Stimulated activated memory B cell treated with anti-CD40 and anti-IgM and Interleukin-4, amounts not matched to agents 10 μg/mL and 1 μg/mL and 100 μg/mL, for 72 hours (primary cell): ENCODE measurements around the gene CAMK2A.
"Not testable (repeated sequence)": the region's sequence is repeated elsewhere in the genome, so short reads cannot be mapped to it uniquely, and the experiment has no call there.

ENCODE experiments used
- ATAC-seq: fragments of 150-1000 bp; cut with Tn5 transposase; 2 replicates; pipeline ENCODE4 v1.10.0; 2021
- H3K27ac Mint-ChIP-seq: one replicate; pipeline ENCODE4 v1.8.0; 2022; ENCODE audit warnings: mild to moderate bottlenecking, mixed read lengths
- H3K27me3 Mint-ChIP-seq: one replicate; pipeline ENCODE4 v1.8.0; 2022; ENCODE audit warnings: mixed read lengths
- H3K36me3 Mint-ChIP-seq: one replicate; pipeline ENCODE4 v1.8.0; 2022; ENCODE audit warnings: mixed read lengths
- H3K4me1 Mint-ChIP-seq: one replicate; pipeline ENCODE4 v1.8.0; 2022; ENCODE audit warnings: mixed read lengths
- H3K4me3 Mint-ChIP-seq: one replicate; pipeline ENCODE4 v1.8.0; 2022; ENCODE audit warnings: mild to moderate bottlenecking, moderate library complexity, mixed read lengths
- H3K9me3 Mint-ChIP-seq: one replicate; pipeline ENCODE4 v1.8.0; 2022; ENCODE audit warnings: mixed read lengths

Gene CAMK2A

GRCh38 chr5:150234576-150235499 is 54.7 kb downstream of the CAMK2A start:
- Mint-ChIP-seq H3K36me3 (no peaks in the 10 kb centered on the region), H3K4me1 (peaks cover 6% of the 10 kb centered on the region), H3K27me3 (no peaks in the 10 kb centered on the region), H3K27ac (no peak overlapping the region), H3K9me3 (no peaks in the 10 kb centered on the region), H3K4me3 (no peak overlapping the region)
- no peak for ATAC-seq

DNA sequence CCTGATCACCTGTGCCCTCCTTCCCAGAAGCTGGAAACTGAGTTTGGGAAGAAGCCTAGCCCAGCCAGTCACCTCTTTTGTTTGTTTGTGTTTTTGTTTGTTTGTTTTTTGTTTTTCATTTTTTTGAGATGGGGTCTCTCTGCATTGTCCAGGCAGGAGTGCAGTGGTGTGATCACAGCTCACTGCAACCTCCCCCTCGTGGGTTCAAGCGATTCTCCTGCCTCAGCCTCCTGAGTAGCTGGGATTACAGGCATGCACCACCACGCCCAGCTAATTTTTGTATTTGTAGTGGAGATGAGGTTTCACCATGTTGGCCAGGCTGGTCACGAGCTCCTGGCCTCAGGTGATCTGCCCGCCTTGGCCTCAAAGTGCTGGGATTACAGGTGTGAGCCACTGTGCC is 55.9 kb downstream of the CAMK2A start:
- H3K27me3 Mint-ChIP-seq, H3K27ac Mint-ChIP-seq, H3K4me3 Mint-ChIP-seq, H3K9me3 Mint-ChIP-seq, H3K4me1 Mint-ChIP-seq, ATAC-seq, H3K36me3 Mint-ChIP-seq: not testable (repeated sequence)

DNA sequence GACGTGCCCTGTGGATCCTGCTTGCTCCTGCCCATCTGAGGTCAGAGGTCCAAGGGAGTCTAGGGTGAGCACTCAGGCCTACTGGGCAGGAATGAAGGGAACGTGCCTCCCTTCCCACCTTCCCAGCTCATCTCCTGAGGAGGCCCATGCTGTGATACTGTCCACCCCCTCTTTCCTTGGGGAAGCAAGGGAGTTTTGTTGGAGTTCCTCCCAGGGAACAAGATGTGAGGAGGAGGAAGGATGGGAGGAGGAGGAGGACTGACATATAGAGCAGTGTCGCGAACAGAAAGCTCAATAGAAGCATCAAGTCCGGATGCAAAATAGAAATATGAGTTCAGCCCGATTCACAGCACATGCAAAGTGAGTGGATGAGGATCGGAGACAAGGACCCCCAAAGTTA is 58.7 kb downstream of the CAMK2A start:
- H3K9me3 Mint-ChIP-seq, result no peaks in the 10 kb centered on the region
- peaks cover 6% of the 10 kb centered on the region for H3K4me1 Mint-ChIP-seq
- H3K4me3 Mint-ChIP-seq, result no peak overlapping the region
- no peak overlapping the region for H3K27ac Mint-ChIP-seq
- no peaks in the 10 kb centered on the region for H3K36me3 Mint-ChIP-seq
- no peaks in the 10 kb centered on the region for H3K27me3 Mint-ChIP-seq
- no peak for ATAC-seq

DNA sequence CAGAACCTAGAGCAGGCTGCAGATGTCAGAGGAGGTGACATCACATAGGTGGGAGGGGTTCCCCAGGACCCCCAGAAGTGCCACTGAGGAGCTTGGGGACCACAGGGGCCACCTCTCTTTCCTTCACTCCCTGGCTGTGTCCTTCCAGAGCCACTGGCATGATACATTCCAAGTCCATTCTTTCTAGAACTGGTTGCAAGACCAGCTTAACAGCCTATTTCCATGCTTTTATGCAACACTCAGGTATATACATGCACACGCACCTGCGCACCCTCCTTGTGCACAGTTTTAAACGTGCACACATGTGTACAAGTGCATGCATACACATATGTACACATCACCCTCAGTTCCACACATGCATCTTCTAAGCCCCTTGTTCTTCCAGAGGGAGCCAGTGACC is 60.0 kb downstream of the CAMK2A start:
- Mint-ChIP-seq H3K27ac (no peak overlapping the region), H3K9me3 (no peaks in the 10 kb centered on the region), H3K36me3 (no peaks in the 10 kb centered on the region), H3K4me3 (no peak overlapping the region), H3K4me1 (peaks cover under 1% of the 10 kb centered on the region), H3K27me3 (no peaks in the 10 kb centered on the region)
- ATAC-seq, result no peak

- no peaks in the 10 kb centered on the region for H3K36me3 Mint-ChIP-seq
- ATAC-seq, result no peak
Observed at GRCh38 chr5:150227606-150228273, 61.8 kb downstream of the CAMK2A start.

DNA sequence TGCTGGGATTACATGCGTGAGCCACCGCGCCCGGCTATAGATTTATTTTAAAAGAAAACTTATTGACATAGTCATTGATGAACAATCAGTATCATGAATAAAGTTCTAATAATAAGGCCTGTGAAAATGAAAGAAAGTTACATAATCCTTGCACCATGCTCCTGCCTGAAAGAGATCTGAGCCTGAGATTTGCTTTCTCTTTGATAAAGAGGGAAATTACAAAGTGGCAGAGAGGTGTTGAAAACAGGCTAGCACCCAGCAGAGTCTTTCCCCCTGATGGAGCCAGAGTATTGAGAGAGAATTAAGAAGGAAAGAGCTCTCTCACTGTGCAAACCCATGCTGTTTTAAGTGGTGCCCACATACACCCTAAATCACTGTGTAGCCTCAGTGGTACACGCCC is 62.5 kb downstream of the CAMK2A start:
- ATAC-seq, result no peak
- no peaks in the 10 kb centered on the region for H3K4me1 Mint-ChIP-seq
- no peak overlapping the region for H3K27ac Mint-ChIP-seq
- H3K36me3 Mint-ChIP-seq, result no peaks in the 10 kb centered on the region
- H3K27me3 Mint-ChIP-seq, result peaks cover 4% of the 10 kb centered on the region
- no peak overlapping the region for H3K4me3 Mint-ChIP-seq
- H3K9me3 Mint-ChIP-seq, result no peaks in the 10 kb centered on the region

More at GRCh38 chr5:150227606-150228273, 61.8 kb downstream of the CAMK2A start:
- no peaks in the 10 kb centered on the region for H3K9me3 Mint-ChIP-seq
- H3K4me1 Mint-ChIP-seq, result no peaks in the 10 kb centered on the region
- H3K27ac Mint-ChIP-seq, result no peak overlapping the region
- no peaks in the 10 kb centered on the region for H3K27me3 Mint-ChIP-seq
- H3K4me3 Mint-ChIP-seq, result no peak overlapping the region

GRCh38 chr5:150224483-150225027 is 65.0 kb downstream of the CAMK2A start:
- ATAC-seq, result no peak
- Mint-ChIP-seq H3K27me3 (peaks cover 19% of the 10 kb centered on the region), H3K4me3 (no peak overlapping the region), H3K27ac (no peak overlapping the region), H3K36me3 (no peaks in the 10 kb centered on the region), H3K9me3 (no peaks in the 10 kb centered on the region), H3K4me1 (no peaks in the 10 kb centered on the region)

DNA sequence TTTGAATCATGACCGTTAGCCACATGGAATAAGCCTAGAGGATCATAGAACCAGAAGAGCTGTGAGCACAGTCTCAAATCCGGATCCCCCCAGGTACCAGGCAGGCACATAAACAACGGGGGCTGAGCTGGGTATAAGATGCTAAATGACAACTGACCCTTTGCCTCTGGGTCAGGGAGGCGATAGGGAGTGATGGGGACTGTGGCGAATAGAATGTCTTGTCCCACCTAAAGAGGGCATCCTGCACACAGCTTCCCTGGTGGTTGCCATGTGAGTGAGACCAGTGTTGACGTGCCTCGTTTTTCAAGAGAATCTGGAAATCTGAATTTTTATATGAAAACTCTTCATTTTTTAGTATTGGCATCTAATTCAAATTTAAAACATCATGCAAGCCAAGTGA is 66.1 kb downstream of the CAMK2A start:
- no peak for ATAC-seq
- Mint-ChIP-seq H3K27me3 (peaks cover 19% of the 10 kb centered on the region), H3K4me1 (no peaks in the 10 kb centered on the region), H3K9me3 (no peaks in the 10 kb centered on the region), H3K36me3 (no peaks in the 10 kb centered on the region), H3K27ac (no peak overlapping the region), H3K4me3 (no peak overlapping the region)

GRCh38 chr5:150222906-150223305 is 66.7 kb downstream of the CAMK2A start:
- Mint-ChIP-seq H3K4me3 (no peak overlapping the region), H3K27me3 (peaks cover 19% of the 10 kb centered on the region), H3K9me3 (no peaks in the 10 kb centered on the region), H3K4me1 (no peaks in the 10 kb centered on the region), H3K27ac (no peak overlapping the region), H3K36me3 (no peaks in the 10 kb centered on the region)
- no peak for ATAC-seq

- H3K4me3 Mint-ChIP-seq, result no peak overlapping the region
- no peaks in the 10 kb centered on the region for H3K4me1 Mint-ChIP-seq
Observed at GRCh38 chr5:150221471-150221870, 68.1 kb downstream of the CAMK2A start.

GRCh38 chr5:150219861-150220260 is 69.7 kb downstream of the CAMK2A start:
- Mint-ChIP-seq H3K4me3 (no peak overlapping the region), H3K27me3 (peaks cover 33% of the 10 kb centered on the region), H3K4me1 (no peaks in the 10 kb centered on the region), H3K36me3 (no peaks in the 10 kb centered on the region), H3K9me3 (no peaks in the 10 kb centered on the region), H3K27ac (no peak overlapping the region)
- no peak for ATAC-seq

More at GRCh38 chr5:150221471-150221870, 68.1 kb downstream of the CAMK2A start:
- Mint-ChIP-seq H3K27ac (no peak overlapping the region), H3K27me3 (peaks cover 32% of the 10 kb centered on the region), H3K36me3 (no peaks in the 10 kb centered on the region), H3K9me3 (no peaks in the 10 kb centered on the region)
- no peak for ATAC-seq

- Mint-ChIP-seq H3K27me3 (peaks cover 36% of the 10 kb centered on the region), H3K4me1 (no peaks in the 10 kb centered on the region), H3K36me3 (no peaks in the 10 kb centered on the region), H3K27ac (no peak overlapping the region), H3K4me3 (no peak overlapping the region), H3K9me3 (no peaks in the 10 kb centered on the region)
- ATAC-seq, result no peak
Observed at GRCh38 chr5:150219142-150219541, 70.4 kb downstream of the CAMK2A start.

- Mint-ChIP-seq H3K9me3 (no peaks in the 10 kb centered on the region), H3K27ac (no peak overlapping the region), H3K4me3 (no peak overlapping the region), H3K27me3 (peaks cover 40% of the 10 kb centered on the region), H3K36me3 (no peaks in the 10 kb centered on the region), H3K4me1 (no peaks in the 10 kb centered on the region)
- ATAC-seq, result no peak
Observed at GRCh38 chr5:150218693-150219035, 70.9 kb downstream of the CAMK2A start.

- H3K4me1 Mint-ChIP-seq, result no peaks in the 10 kb centered on the region
- peak; percentile 80 for ATAC-seq
- no peak overlapping the region for H3K4me3 Mint-ChIP-seq
Observed at GRCh38 chr5:150217873-150218692, 71.5 kb downstream of the CAMK2A start.

DNA sequence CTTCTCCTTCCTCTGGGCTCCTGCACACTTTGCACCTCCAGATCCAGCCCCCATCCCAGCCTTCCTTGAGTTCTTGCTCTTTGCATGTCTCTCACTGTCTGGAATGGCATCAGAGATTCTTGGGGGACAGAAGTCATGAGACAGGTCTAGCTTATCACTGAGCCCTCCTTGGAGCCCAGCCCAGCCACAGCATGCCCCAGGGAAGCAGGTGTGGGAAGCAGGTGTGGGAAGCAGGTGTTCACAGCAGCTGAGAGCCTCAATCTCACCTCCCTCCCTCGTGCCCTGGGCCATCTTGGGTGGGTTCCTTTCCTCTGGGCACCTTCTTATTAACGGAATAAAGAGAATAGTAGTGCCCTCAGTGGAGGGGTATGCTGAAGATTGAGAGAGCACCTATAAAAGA is 72.5 kb downstream of the CAMK2A start:
- no peak for ATAC-seq
- H3K9me3 Mint-ChIP-seq, result no peaks in the 10 kb centered on the region
- no peak overlapping the region for H3K4me3 Mint-ChIP-seq
- peaks cover 46% of the 10 kb centered on the region for H3K27me3 Mint-ChIP-seq
- H3K36me3 Mint-ChIP-seq, result no peaks in the 10 kb centered on the region
- no peak overlapping the region for H3K27ac Mint-ChIP-seq
- no peaks in the 10 kb centered on the region for H3K4me1 Mint-ChIP-seq

More at GRCh38 chr5:150217873-150218692, 71.5 kb downstream of the CAMK2A start:
- Mint-ChIP-seq H3K27me3 (peaks cover 46% of the 10 kb centered on the region), H3K36me3 (no peaks in the 10 kb centered on the region), H3K9me3 (no peaks in the 10 kb centered on the region), H3K27ac (no peak overlapping the region)
